Large intestine (tissue), 3 donors: ENCODE measurements around the gene DNM3. TPM values are rescaled to one million over a fixed set of nuclear protein-coding genes. Genes with fewer than 3 reads are reported as not detected.

ENCODE experiments used
- DNase-seq, 2 donors: peaks; one replicate each; pipeline versions ENCODE4 v3.0.0 to v3.0.0-alpha.2; 2013
- H3K27ac ChIP-seq: one replicate; pipeline ENCODE4 v1.5.1; 2013; ENCODE audit warnings: low read length
- H3K27me3 ChIP-seq: 2 replicates; pipeline ENCODE4 v1.6.1; 2013; ENCODE audit warnings: low read length; ENCODE audit not compliant: control insufficient read depth, insufficient read depth
- H3K36me3 ChIP-seq: 2 replicates; pipeline ENCODE4 v1.6.1; 2013; ENCODE audit warnings: low read length; ENCODE audit not compliant: control insufficient read depth, insufficient read depth
- H3K4me1 ChIP-seq: one replicate; pipeline ENCODE4 v1.6.1; 2013; ENCODE audit warnings: low read length; ENCODE audit not compliant: control insufficient read depth, insufficient read depth
- H3K4me3 ChIP-seq: one replicate; pipeline ENCODE4 v1.5.1; 2013; ENCODE audit warnings: low read length
- H3K9me3 ChIP-seq: one replicate; pipeline ENCODE4 v1.6.1; 2013; ENCODE audit warnings: mild to moderate bottlenecking, low read depth, low read length, moderate library complexity; ENCODE audit not compliant: control insufficient read depth
- WGBS: methylation state at CpG from one replicate; pipeline ENCODE4 v1.1.5; 2013; ENCODE audit warnings: low lambda C conversion rate; ENCODE audit not compliant: insufficient coverage; 5-methylcytosine and 5-hydroxymethylcytosine counted together
- polyA plus RNA-seq: library from polyadenylated mRNA; unstranded; fragments of 120-200 nt; gene quantifications from one replicate; pipeline ENCODE4 v1.2.1, GENCODE V29; 2013

The DNM3 gene
- polyA plus RNA-seq, 1 donor: 2.2 TPM

- H3K27ac ChIP-seq: no peak overlapping the region
- peaks cover 2% of the 10 kb centered on the region for H3K4me1 ChIP-seq
- no peak overlapping the region for H3K4me3 ChIP-seq
- H3K9me3 ChIP-seq: no peaks in the 10 kb centered on the region
- H3K27me3 ChIP-seq: no peaks in the 10 kb centered on the region
- DNase-seq: no peak
- WGBS: no CpG with 5 or more reads among the region's 3 CpGs
- H3K36me3 ChIP-seq: no peaks in the 10 kb centered on the region
Observed at GRCh38 chr1:172085317-172085716, 244.0 kb downstream of the DNM3 start.

GRCh38 chr1:172086137-172086536 is 244.8 kb downstream of the DNM3 start:
- Histone ChIP-seq H3K36me3 (no peaks in the 10 kb centered on the region), H3K27ac (no peak overlapping the region), H3K27me3 (no peaks in the 10 kb centered on the region), H3K4me1 (peaks cover 5% of the 10 kb centered on the region), H3K4me3 (no peak overlapping the region), H3K9me3 (no peaks in the 10 kb centered on the region)
- DNase-seq: no peak
- WGBS: 100% methylated on average over 1 of the region's 2 CpGs

GRCh38 chr1:172088256-172088655 is 247.0 kb downstream of the DNM3 start:
- H3K36me3 ChIP-seq: no peaks in the 10 kb centered on the region
- no peak overlapping the region for H3K4me3 ChIP-seq
- DNase-seq: no peak
- H3K4me1 ChIP-seq: peaks cover 5% of the 10 kb centered on the region
- no peak overlapping the region for H3K27ac ChIP-seq
- H3K27me3 ChIP-seq: no peaks in the 10 kb centered on the region
- no CpG with 5 or more reads among the region's 1 CpG for WGBS
- H3K9me3 ChIP-seq: no peaks in the 10 kb centered on the region

GRCh38 chr1:172089768-172090510 is 248.6 kb downstream of the DNM3 start:
- WGBS: 44% methylated on average over 2 of the region's 7 CpGs
- Histone ChIP-seq H3K27ac (peak overlapping the region; percentile 54), H3K27me3 (no peaks in the 10 kb centered on the region), H3K4me1 (peaks cover 5% of the 10 kb centered on the region), H3K9me3 (no peaks in the 10 kb centered on the region), H3K4me3 (peak overlapping the region; percentile 39), H3K36me3 (no peaks in the 10 kb centered on the region)
- DNase-seq: peak; percentile 65 to 77

GRCh38 chr1:172090511-172090817 is 249.2 kb downstream of the DNM3 start:
- WGBS: 18% methylated on average over 1 of the region's 1 CpG
- H3K4me1 ChIP-seq: peaks cover 5% of the 10 kb centered on the region
- H3K9me3 ChIP-seq: no peaks in the 10 kb centered on the region
- no peaks in the 10 kb centered on the region for H3K27me3 ChIP-seq
- DNase-seq: no peak
- no peaks in the 10 kb centered on the region for H3K36me3 ChIP-seq
- H3K27ac ChIP-seq: peak overlapping the region; percentile 54
- no peak overlapping the region for H3K4me3 ChIP-seq

GRCh38 chr1:172095846-172096245 is 254.5 kb downstream of the DNM3 start:
- WGBS: no CpG with 5 or more reads among the region's 2 CpGs
- Histone ChIP-seq H3K4me3 (no peak overlapping the region), H3K36me3 (no peaks in the 10 kb centered on the region), H3K27ac (no peak overlapping the region), H3K4me1 (no peaks in the 10 kb centered on the region), H3K9me3 (no peaks in the 10 kb centered on the region), H3K27me3 (no peaks in the 10 kb centered on the region)
- no peak for DNase-seq

GRCh38 chr1:172105230-172105629 is 263.9 kb downstream of the DNM3 start:
- Histone ChIP-seq H3K9me3 (no peaks in the 10 kb centered on the region), H3K36me3 (no peaks in the 10 kb centered on the region), H3K27ac (no peak overlapping the region), H3K27me3 (no peaks in the 10 kb centered on the region), H3K4me1 (no peaks in the 10 kb centered on the region), H3K4me3 (no peak overlapping the region)
- no peak for DNase-seq

GRCh38 chr1:172107316-172107975 is 266.1 kb downstream of the DNM3 start:
- H3K27me3 ChIP-seq: no peaks in the 10 kb centered on the region
- H3K4me3 ChIP-seq: no peak overlapping the region
- no peaks in the 10 kb centered on the region for H3K9me3 ChIP-seq
- no peak overlapping the region for H3K27ac ChIP-seq
- H3K36me3 ChIP-seq: no peaks in the 10 kb centered on the region
- 94% methylated on average over 3 of the region's 4 CpGs for WGBS
- H3K4me1 ChIP-seq: no peaks in the 10 kb centered on the region
- DNase-seq: no peak

GRCh38 chr1:172108161-172108893 is 267.0 kb downstream of the DNM3 start:
- Histone ChIP-seq H3K36me3 (no peaks in the 10 kb centered on the region), H3K9me3 (no peaks in the 10 kb centered on the region), H3K27ac (no peak overlapping the region), H3K4me3 (no peak overlapping the region), H3K27me3 (no peaks in the 10 kb centered on the region), H3K4me1 (no peaks in the 10 kb centered on the region)
- no peak for DNase-seq

- 86% methylated on average over 1 of the region's 5 CpGs for WGBS
- Histone ChIP-seq H3K9me3 (no peaks in the 10 kb centered on the region), H3K27me3 (no peaks in the 10 kb centered on the region), H3K4me3 (no peak overlapping the region), H3K4me1 (no peaks in the 10 kb centered on the region), H3K27ac (no peak overlapping the region), H3K36me3 (no peaks in the 10 kb centered on the region)
- no peak for DNase-seq
Observed at GRCh38 chr1:172109359-172109758, 268.1 kb downstream of the DNM3 start.
